Astrocyte (in vitro differentiated cells and primary cell): ENCODE data around the gene SH3PXD2B.

Experiments
- EZH2 ChIP-seq: IDR thresholded peaks from 2 replicates; pipeline ENCODE4 v1.6.1; 2012; ENCODE audit warnings: mild to moderate bottlenecking, low read length, inconsistent platforms; ENCODE audit not compliant: insufficient read depth
- TF ChIP-seq, protein P1 (sequence below): IDR thresholded peaks from 2 replicates; pipeline ENCODE4 v1.5.1; 2011; ENCODE audit warnings: low read depth, mild to moderate bottlenecking, inconsistent platforms, low read length, moderate library complexity; ENCODE audit not compliant: insufficient read depth

DNA sequence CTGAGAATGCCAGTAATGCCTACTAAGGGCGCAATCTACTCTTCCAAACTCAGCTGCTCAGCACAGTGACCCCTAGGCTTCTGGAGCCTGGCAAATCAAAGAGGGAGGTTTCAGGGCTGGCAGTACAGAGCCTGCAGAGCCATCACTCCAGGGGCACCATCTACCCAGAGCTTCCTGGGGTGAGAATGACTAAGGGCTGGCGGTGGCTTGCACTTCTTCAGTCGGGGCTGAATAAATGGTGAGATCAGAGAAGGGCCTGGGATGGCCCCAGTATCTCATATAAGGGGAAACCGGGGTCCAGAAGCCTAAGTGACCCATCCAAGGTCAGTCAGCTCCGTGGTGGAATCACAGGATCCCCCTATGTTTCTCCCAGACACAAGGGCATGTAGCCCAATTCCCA lies 5.3 kb downstream of the SH3PXD2B start:
- TF ChIP-seq EZH2: no peak
- TF ChIP-seq, protein P1, sequence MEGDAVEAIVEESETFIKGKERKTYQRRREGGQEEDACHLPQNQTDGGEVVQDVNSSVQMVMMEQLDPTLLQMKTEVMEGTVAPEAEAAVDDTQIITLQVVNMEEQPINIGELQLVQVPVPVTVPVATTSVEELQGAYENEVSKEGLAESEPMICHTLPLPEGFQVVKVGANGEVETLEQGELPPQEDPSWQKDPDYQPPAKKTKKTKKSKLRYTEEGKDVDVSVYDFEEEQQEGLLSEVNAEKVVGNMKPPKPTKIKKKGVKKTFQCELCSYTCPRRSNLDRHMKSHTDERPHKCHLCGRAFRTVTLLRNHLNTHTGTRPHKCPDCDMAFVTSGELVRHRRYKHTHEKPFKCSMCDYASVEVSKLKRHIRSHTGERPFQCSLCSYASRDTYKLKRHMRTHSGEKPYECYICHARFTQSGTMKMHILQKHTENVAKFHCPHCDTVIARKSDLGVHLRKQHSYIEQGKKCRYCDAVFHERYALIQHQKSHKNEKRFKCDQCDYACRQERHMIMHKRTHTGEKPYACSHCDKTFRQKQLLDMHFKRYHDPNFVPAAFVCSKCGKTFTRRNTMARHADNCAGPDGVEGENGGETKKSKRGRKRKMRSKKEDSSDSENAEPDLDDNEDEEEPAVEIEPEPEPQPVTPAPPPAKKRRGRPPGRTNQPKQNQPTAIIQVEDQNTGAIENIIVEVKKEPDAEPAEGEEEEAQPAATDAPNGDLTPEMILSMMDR: no peak
